Caco-2 (cell line): Measurements from ENCODE around the gene GPR22. TPM values are rescaled to one million over a fixed set of nuclear protein-coding genes. Genes with fewer than 3 reads are reported as not detected.

Experiments used
- BruUV-seq: library from RNA; stranded (reverse); fragments of 400-500 nt; replicated peaks from 2 replicates; lab custom pipeline; 2021; lab: Mats Ljungman, UMichigan
- CTCF ChIA-PET: fragments of 300-600 bp; sonication (Branson Sonifier 250); formaldehyde crosslinking; loops from one replicate; lab custom pipeline; 2022; ENCODE audit warnings: antibody characterized with exemption; lab: Charles Lee
- POLR2A ChIA-PET: fragments of 300-600 bp; sonication (Branson Sonifier 250); formaldehyde crosslinking; loops from one replicate; lab custom pipeline; 2022; ENCODE audit warnings: antibody characterized with exemption; lab: Charles Lee
- DNase-seq, 2 experiments: peaks; one replicate each; pipeline versions ENCODE4 v3.0.0 to v3.0.0-alpha.2; 2020 to 2022
- H3K27me3 ChIP-seq: replicated peaks from 2 replicates; pipeline ENCODE4 v1.6.0; 2011; ENCODE audit warnings: low read length; ENCODE audit not compliant: control insufficient read depth, insufficient read depth
- H3K36me3 ChIP-seq: 2 replicates; pipeline ENCODE4 v1.5.1; 2011; ENCODE audit warnings: low read length; ENCODE audit not compliant: control insufficient read depth, insufficient read depth
- H3K4me1 ChIP-seq: fragments of 250-450 bp; sonication (Bioruptor Pico); 2 replicates; pipeline ENCODE4 v1.5.1; 2020; ENCODE audit warnings: mild to moderate bottlenecking
- H3K4me3 ChIP-seq: 2 replicates; pipeline ENCODE4 v1.5.1; 2011; ENCODE audit warnings: low read depth, mild to moderate bottlenecking, control low read depth, low read length
- H3K9me3 ChIP-seq: fragments of 250-450 bp; sonication (Bioruptor Pico); 2 replicates; pipeline ENCODE4 v1.5.1; 2020; ENCODE audit warnings: mild to moderate bottlenecking, moderate library complexity
- H3K27ac Mint-ChIP-seq: one replicate; pipeline ENCODE4 v1.8.0; 2022; ENCODE audit warnings: mixed read lengths; ENCODE audit not compliant: unreplicated experiment
- H3K27me3 Mint-ChIP-seq: one replicate; pipeline ENCODE4 v1.8.0; 2022; ENCODE audit warnings: mixed read lengths; ENCODE audit not compliant: insufficient read depth, unreplicated experiment
- H3K36me3 Mint-ChIP-seq: one replicate; pipeline ENCODE4 v1.8.0; 2022; ENCODE audit warnings: mild to moderate bottlenecking, mixed read lengths; ENCODE audit not compliant: insufficient read depth, unreplicated experiment
- H3K4me1 Mint-ChIP-seq: one replicate; pipeline ENCODE4 v1.8.0; 2022; ENCODE audit warnings: low read depth, mixed read lengths; ENCODE audit not compliant: unreplicated experiment
- H3K4me3 Mint-ChIP-seq: one replicate; pipeline ENCODE4 v1.8.0; 2022; ENCODE audit warnings: mild to moderate bottlenecking, moderate library complexity, mixed read lengths; ENCODE audit not compliant: unreplicated experiment
- H3K9me3 Mint-ChIP-seq: one replicate; pipeline ENCODE4 v1.8.0; 2022; ENCODE audit warnings: mixed read lengths; ENCODE audit not compliant: unreplicated experiment
- intact Hi-C: fragments of 100-400 bp; cut with micrococcal nuclease; formaldehyde crosslinking; loops from one replicate; pipeline ENCODE4 v1.10.0; 2022; ENCODE audit not compliant: unreplicated experiment
- total RNA-seq: library from RNA; stranded (reverse); gene quantifications from 2 replicates; pipeline ENCODE4 v1.2.3, GENCODE V29; 2022
- TF ChIP-seq, protein P1 (sequence below), 2 experiments: fragments of 200-600 bp in 1 of 2; IDR thresholded peaks; 1 replicate in 1 of 2; 2 replicates in 1 of 2; pipeline versions ENCODE4 v1.5.1 to v1.8.0; 2011 to 2022; ENCODE audit warnings: antibody characterized with exemption in 1 of 2, control low read depth in 1 of 2, inconsistent platforms in 1 of 2, low read depth in 1 of 2, low read length in 1 of 2, mild to moderate bottlenecking in 1 of 2, moderate library complexity in 1 of 2; ENCODE audit not compliant: insufficient read depth in 1 of 2, severe bottlenecking in 1 of 2, unreplicated experiment in 1 of 2

The GPR22 gene
- total RNA-seq, 1 experiment from 2014 or later, result not detected

GRCh38 chr7:107506674-107507339 is 37.0 kb downstream of the GPR22 start:
- H3K4me1 ChIP-seq, result peaks cover 15% of the 10 kb centered on the region
- Mint-ChIP-seq H3K4me3 (no peak overlapping the region), H3K36me3 (peaks cover 24% of the 10 kb centered on the region), H3K27ac (no peak overlapping the region), H3K27me3 (no peaks in the 10 kb centered on the region), H3K9me3 (peaks cover 18% of the 10 kb centered on the region), H3K4me1 (peaks cover 6% of the 10 kb centered on the region)
- no peaks in the 10 kb centered on the region for H3K36me3 ChIP-seq
- ChIA-PET POLR2A (interaction anchor here (0.5 to 1.3 kb wide), 2 partner anchors 15 to 57 kb away, joined by 4 to 7 read pairs; partner anchors contain the start of genes COG5 and DUS4L), CTCF (no interaction called here)
- no peak overlapping the region for H3K4me3 ChIP-seq
- no peaks in the 10 kb centered on the region for H3K9me3 ChIP-seq
- BruUV-seq, result no TSS peak
- TF ChIP-seq, protein P1, sequence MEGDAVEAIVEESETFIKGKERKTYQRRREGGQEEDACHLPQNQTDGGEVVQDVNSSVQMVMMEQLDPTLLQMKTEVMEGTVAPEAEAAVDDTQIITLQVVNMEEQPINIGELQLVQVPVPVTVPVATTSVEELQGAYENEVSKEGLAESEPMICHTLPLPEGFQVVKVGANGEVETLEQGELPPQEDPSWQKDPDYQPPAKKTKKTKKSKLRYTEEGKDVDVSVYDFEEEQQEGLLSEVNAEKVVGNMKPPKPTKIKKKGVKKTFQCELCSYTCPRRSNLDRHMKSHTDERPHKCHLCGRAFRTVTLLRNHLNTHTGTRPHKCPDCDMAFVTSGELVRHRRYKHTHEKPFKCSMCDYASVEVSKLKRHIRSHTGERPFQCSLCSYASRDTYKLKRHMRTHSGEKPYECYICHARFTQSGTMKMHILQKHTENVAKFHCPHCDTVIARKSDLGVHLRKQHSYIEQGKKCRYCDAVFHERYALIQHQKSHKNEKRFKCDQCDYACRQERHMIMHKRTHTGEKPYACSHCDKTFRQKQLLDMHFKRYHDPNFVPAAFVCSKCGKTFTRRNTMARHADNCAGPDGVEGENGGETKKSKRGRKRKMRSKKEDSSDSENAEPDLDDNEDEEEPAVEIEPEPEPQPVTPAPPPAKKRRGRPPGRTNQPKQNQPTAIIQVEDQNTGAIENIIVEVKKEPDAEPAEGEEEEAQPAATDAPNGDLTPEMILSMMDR (IDR thresholded peaks at IDR 0.05; ENCODE audit: insufficient read depth in 1 of 2, low read depth in 1 of 2, low read length in 1 of 2, severe bottlenecking in 1 of 2, unreplicated experiment in 1 of 2), result no peak
- intact Hi-C loops, result no loop called here
- H3K27me3 ChIP-seq, result no peaks in the 10 kb centered on the region
- DNase-seq, result peak; percentile 78 to 84

Other genes starting within 250 kb of the GPR22 start
- 43.9 and 45.5 TPM in 2 replicates for gene COG5, start 93.9 kb downstream of the GPR22 start, total RNA-seq
- gene DUS4L, start 93.9 kb downstream of the GPR22 start, total RNA-seq, result 17.5 and 19.3 TPM in 2 replicates
- 30.4 and 35.3 TPM in 2 replicates for gene BCAP29, start 110.2 kb downstream of the GPR22 start, total RNA-seq
- gene SLC26A4, start 190.8 kb downstream of the GPR22 start, total RNA-seq, result not detected in 2 replicates